DND-41 (cell line): ENCODE data around the gene KCNN1.

ENCODE experiments used
- ATAC-seq: fragments of 200-7000 bp; cut with Tn5 transposase; 3 replicates; pipeline ENCODE4 v1.9.1; 2021; ENCODE audit warnings: low read depth; ENCODE audit not compliant: insufficient read depth
- DNase-seq: peaks from one replicate; pipeline ENCODE4 v3.0.0-alpha.2; 2020
- H2AFZ ChIP-seq: 2 replicates; pipeline ENCODE4 v1.6.0; 2012; ENCODE audit warnings: low read depth, low read length
- H3K27ac ChIP-seq: 2 replicates; pipeline ENCODE4 v1.5.1; 2012; ENCODE audit warnings: low read length, inconsistent platforms
- H3K27me3 ChIP-seq: fragments of 200-600 bp; sonication (generic); 2 replicates; pipeline ENCODE4 v1.6.0; 2012; ENCODE audit warnings: low read length, mild to moderate bottlenecking, inconsistent platforms; ENCODE audit not compliant: insufficient read depth, poor library complexity
- H3K36me3 ChIP-seq: 2 replicates; pipeline ENCODE4 v1.5.1; 2012; ENCODE audit warnings: low read length, inconsistent platforms; ENCODE audit not compliant: insufficient read depth
- H3K4me1 ChIP-seq: 2 replicates; pipeline ENCODE4 v1.5.1; 2012; ENCODE audit warnings: mild to moderate bottlenecking, low read length; ENCODE audit not compliant: insufficient read depth
- H3K4me2 ChIP-seq: 2 replicates; pipeline ENCODE4 v1.6.0; 2012; ENCODE audit warnings: mild to moderate bottlenecking, moderate library complexity, low read length, inconsistent platforms; ENCODE audit not compliant: insufficient read depth
- H3K4me3 ChIP-seq, 2 experiments: fragments of 200-600 bp in 1 of 2; shearing (Covaris generic) in 1 of 2; 2 replicates each; pipeline ENCODE4 v1.5.1; 2012 to 2016; ENCODE audit warnings: inconsistent platforms in 2 of 2, low read length in 2 of 2, mild to moderate bottlenecking in 2 of 2, low read depth in 1 of 2, moderate library complexity in 1 of 2
- H3K79me2 ChIP-seq: 2 replicates; pipeline ENCODE4 v1.6.0; 2012; ENCODE audit warnings: low read length, inconsistent platforms; ENCODE audit not compliant: insufficient read depth
- H3K9ac ChIP-seq: 2 replicates; pipeline ENCODE4 v1.6.0; 2012; ENCODE audit warnings: low read depth, mild to moderate bottlenecking, inconsistent platforms, low read length, moderate library complexity
- H3K9me3 ChIP-seq: 2 replicates; pipeline ENCODE4 v1.5.1; 2012; ENCODE audit warnings: low read length, moderate library complexity, mild to moderate bottlenecking, inconsistent platforms; ENCODE audit not compliant: insufficient read depth, severe bottlenecking
- H4K20me1 ChIP-seq: 2 replicates; pipeline ENCODE4 v1.6.0; 2012; ENCODE audit warnings: low read length; ENCODE audit not compliant: insufficient read depth
- EZH2 ChIP-seq: IDR thresholded peaks from 3 replicates; pipeline ENCODE4 v1.6.1; 2012; ENCODE audit warnings: borderline replicate concordance, low read depth, mild to moderate bottlenecking, moderate library complexity, low read length, inconsistent platforms; ENCODE audit not compliant: severe bottlenecking
- TF ChIP-seq, protein P1 (sequence below): IDR thresholded peaks from 2 replicates; pipeline ENCODE4 v1.5.1; 2012; ENCODE audit warnings: borderline replicate concordance, low read length, moderate library complexity, mild to moderate bottlenecking; ENCODE audit not compliant: poor library complexity, severe bottlenecking; ENCODE audit errors: extremely low read depth

The KCNN1 gene

GRCh38 chr19:17948931-17949930, 17.7 kb upstream of the KCNN1 start:
- DNase-seq = no peak
- H3K9ac ChIP-seq = no peak overlapping the region

GRCh38 chr19:17949956-17950309, 17.0 kb upstream of the KCNN1 start:
- no peak overlapping the region for H3K27ac ChIP-seq
- DNase-seq (no peak), ATAC-seq (no peak)
- no peak overlapping the region for H3K4me3 ChIP-seq
- TF ChIP-seq, protein P1, sequence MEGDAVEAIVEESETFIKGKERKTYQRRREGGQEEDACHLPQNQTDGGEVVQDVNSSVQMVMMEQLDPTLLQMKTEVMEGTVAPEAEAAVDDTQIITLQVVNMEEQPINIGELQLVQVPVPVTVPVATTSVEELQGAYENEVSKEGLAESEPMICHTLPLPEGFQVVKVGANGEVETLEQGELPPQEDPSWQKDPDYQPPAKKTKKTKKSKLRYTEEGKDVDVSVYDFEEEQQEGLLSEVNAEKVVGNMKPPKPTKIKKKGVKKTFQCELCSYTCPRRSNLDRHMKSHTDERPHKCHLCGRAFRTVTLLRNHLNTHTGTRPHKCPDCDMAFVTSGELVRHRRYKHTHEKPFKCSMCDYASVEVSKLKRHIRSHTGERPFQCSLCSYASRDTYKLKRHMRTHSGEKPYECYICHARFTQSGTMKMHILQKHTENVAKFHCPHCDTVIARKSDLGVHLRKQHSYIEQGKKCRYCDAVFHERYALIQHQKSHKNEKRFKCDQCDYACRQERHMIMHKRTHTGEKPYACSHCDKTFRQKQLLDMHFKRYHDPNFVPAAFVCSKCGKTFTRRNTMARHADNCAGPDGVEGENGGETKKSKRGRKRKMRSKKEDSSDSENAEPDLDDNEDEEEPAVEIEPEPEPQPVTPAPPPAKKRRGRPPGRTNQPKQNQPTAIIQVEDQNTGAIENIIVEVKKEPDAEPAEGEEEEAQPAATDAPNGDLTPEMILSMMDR = no peak
- no peak for TF ChIP-seq EZH2
- H3K4me2 ChIP-seq = no peak overlapping the region
- H4K20me1 ChIP-seq = peaks cover 40% of the 10 kb centered on the region
- H3K4me1 ChIP-seq = peaks cover 15% of the 10 kb centered on the region
- no peaks in the 10 kb centered on the region for H3K79me2 ChIP-seq
- no peaks in the 10 kb centered on the region for H3K36me3 ChIP-seq
- no peak overlapping the region for H3K9ac ChIP-seq
- H3K9me3 ChIP-seq = no peaks in the 10 kb centered on the region
- peaks cover 24% of the 10 kb centered on the region for H3K27me3 ChIP-seq
- H2AFZ ChIP-seq = no peak overlapping the region

More at GRCh38 chr19:17948931-17949930, 17.7 kb upstream of the KCNN1 start:
- Histone ChIP-seq H3K4me3 (peak overlapping the region in 1 of 2 experiments; percentile 45; a peak in 1 of 4 replicates), H4K20me1 (peaks cover 44% of the 10 kb centered on the region), H3K9me3 (no peaks in the 10 kb centered on the region), H3K79me2 (no peaks in the 10 kb centered on the region), H3K27ac (no peak overlapping the region), H2AFZ (no peak overlapping the region), H3K4me1 (peaks cover 15% of the 10 kb centered on the region), H3K4me2 (peak overlapping the region; percentile 62), H3K36me3 (no peaks in the 10 kb centered on the region), H3K27me3 (peaks cover 24% of the 10 kb centered on the region)
- no peak for ATAC-seq
- TF ChIP-seq, protein P1 = no peak
- TF ChIP-seq EZH2 = no peak

DNA sequence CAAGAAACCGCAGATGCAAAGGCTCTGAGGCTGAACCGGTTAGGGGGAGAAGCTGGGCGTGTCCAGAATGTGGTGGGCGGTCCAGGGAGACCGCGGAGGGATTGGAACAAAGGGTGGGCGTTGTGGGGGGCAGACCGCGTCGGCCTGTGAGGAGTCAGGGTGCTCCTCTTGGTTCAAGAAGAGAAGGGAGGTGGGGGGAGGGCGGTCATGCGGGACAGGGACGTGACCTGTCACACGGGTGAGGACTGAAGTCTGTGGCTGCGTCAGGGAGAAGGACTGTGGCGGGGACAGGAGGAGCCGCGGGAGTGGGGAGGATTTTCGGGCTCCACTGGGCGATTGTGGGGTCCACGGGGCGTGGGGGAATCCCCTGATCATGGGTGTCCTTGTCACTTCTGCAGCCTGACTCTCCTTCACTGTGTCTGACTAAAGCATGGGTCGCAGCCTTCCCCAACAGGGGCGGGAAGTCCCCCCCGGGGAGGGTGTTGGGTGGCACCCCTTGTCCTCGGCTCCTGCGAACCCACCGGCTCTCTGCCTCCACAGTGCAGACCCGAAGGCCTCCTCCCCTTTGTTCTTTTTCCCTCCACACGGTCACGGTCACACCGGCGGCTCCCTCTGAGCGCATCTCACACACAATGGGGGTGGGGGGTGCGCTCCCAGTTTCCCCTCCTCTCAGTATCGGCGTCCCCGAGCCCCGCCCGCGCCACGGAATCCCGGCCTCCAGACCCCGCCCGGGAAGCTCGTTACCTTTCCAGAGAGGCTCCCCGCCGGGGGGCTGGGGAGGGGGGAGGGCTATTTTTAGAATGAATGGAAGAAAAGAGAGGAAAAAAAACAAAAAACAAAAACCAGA, 16.4 kb upstream of the KCNN1 start:
- Histone ChIP-seq H3K36me3 (no peaks in the 10 kb centered on the region), H3K27me3 (peaks cover 24% of the 10 kb centered on the region), H3K9me3 (no peaks in the 10 kb centered on the region), H3K4me3 (no peak overlapping the region), H3K27ac (no peak overlapping the region), H2AFZ (no peak overlapping the region), H3K4me1 (peaks cover 15% of the 10 kb centered on the region), H3K79me2 (no peaks in the 10 kb centered on the region), H3K4me2 (no peak overlapping the region), H4K20me1 (peaks cover 36% of the 10 kb centered on the region), H3K9ac (no peak overlapping the region)
- ATAC-seq (no peak), DNase-seq (no peak)
- TF ChIP-seq EZH2 = no peak
- TF ChIP-seq, protein P1 = no peak
